CD4-positive, alpha-beta T cell (primary cell): ENCODE measurements around the gene GDPD4. TPM values are rescaled to one million over a fixed set of nuclear protein-coding genes. Genes with fewer than 3 reads are reported as not detected.

ENCODE experiments used
- ATAC-seq: fragments of 200-7000 bp; cut with Tn5 transposase; one replicate; pipeline ENCODE4 v1.10.0; 2022; ENCODE audit warnings: mild to moderate bottlenecking; ENCODE audit not compliant: poor library complexity
- CTCF ChIA-PET: fragments of 350-600 bp; sonication (Branson Sonifier 250); formaldehyde crosslinking; loops from one replicate; lab custom pipeline; 2021; ENCODE audit warnings: antibody characterized with exemption, inconsistent platforms; lab: Charles Lee
- POLR2A ChIA-PET: fragments of 350-600 bp; sonication (Branson Sonifier 250); formaldehyde crosslinking; loops from one replicate; lab custom pipeline; 2021; ENCODE audit warnings: antibody characterized with exemption, inconsistent platforms; lab: Charles Lee
- DNase-seq, 14 experiments: peaks; one replicate each; pipeline ENCODE4 v3.0.0-alpha.2; 2013 to 2020; ENCODE audit warnings: mixed read lengths in 2 of 14
- H3K27ac ChIP-seq, 2 donors: one replicate each; pipeline versions ENCODE4 v1.5.1 to v1.7.0; 2013; ENCODE audit warnings: low read length in 2 of 2, low read depth in 1 of 2, mild to moderate bottlenecking in 1 of 2
- H3K27me3 ChIP-seq, 2 experiments: 1 replicate in 1 of 2; 2 replicates in 1 of 2; pipeline versions ENCODE4 v1.6.1 to v1.7.0; 2013; ENCODE audit warnings: low read length in 2 of 2, control low read depth in 1 of 2, mild to moderate bottlenecking in 1 of 2, moderate library complexity in 1 of 2; ENCODE audit not compliant: insufficient read depth in 2 of 2, control insufficient read depth in 1 of 2
- H3K36me3 ChIP-seq: one replicate; pipeline ENCODE4 v1.6.1; 2013; ENCODE audit warnings: low read length, control low read depth; ENCODE audit not compliant: insufficient read depth
- H3K4me1 ChIP-seq: one replicate; pipeline ENCODE4 v1.6.1; 2013; ENCODE audit warnings: low read length, control low read depth; ENCODE audit not compliant: insufficient read depth
- H3K4me3 ChIP-seq: one replicate; pipeline ENCODE4 v1.5.1; 2013; ENCODE audit warnings: mild to moderate bottlenecking, low read length, moderate library complexity
- H3K9me3 ChIP-seq, 2 experiments: 1 replicate in 1 of 2; 2 replicates in 1 of 2; pipeline versions ENCODE4 v1.6.1 to v1.7.0; 2013; ENCODE audit warnings: low read length in 2 of 2, mild to moderate bottlenecking in 2 of 2, control low read depth in 1 of 2, moderate library complexity in 1 of 2; ENCODE audit not compliant: control insufficient read depth in 1 of 2, insufficient read depth in 1 of 2
- H3K27ac Mint-ChIP-seq: one replicate; pipeline ENCODE4 v1.8.0; 2020; ENCODE audit warnings: mixed read lengths
- H3K27me3 Mint-ChIP-seq: one replicate; pipeline ENCODE4 v1.8.0; 2021; ENCODE audit warnings: mixed read lengths
- H3K36me3 Mint-ChIP-seq: one replicate; pipeline ENCODE4 v1.8.0; 2021; ENCODE audit warnings: low read depth, mixed read lengths
- H3K4me1 Mint-ChIP-seq: one replicate; pipeline ENCODE4 v1.8.0; 2021; ENCODE audit warnings: low read depth, mixed read lengths
- H3K4me3 Mint-ChIP-seq: one replicate; pipeline ENCODE4 v1.8.0; 2020; ENCODE audit warnings: mild to moderate bottlenecking, mixed read lengths
- H3K9me3 Mint-ChIP-seq: one replicate; pipeline ENCODE4 v1.8.0; 2020; ENCODE audit warnings: mixed read lengths
- intact Hi-C, 2 experiments: fragments of 100-400 bp; cut with DNase I in 1 of 2; cut with micrococcal nuclease in 1 of 2; formaldehyde crosslinking; loops; one replicate each; pipeline versions ENCODE4 v1.15.1 to v1.9.0; 2023 to 2025; cut with DNase I, micrococcal nuclease
- total RNA-seq, 174 experiments: library from RNA in 2 of 174; stranded (reverse) in 2 of 174; gene quantifications; one replicate each; pipeline ENCODE4 v1.2.3 and lab custom pipeline; 2021 to 2026
- TF ChIP-seq, protein P1 (sequence below): fragments of 200-600 bp; IDR thresholded peaks from one replicate; pipeline ENCODE4 v1.8.0; 2022; ENCODE audit warnings: antibody characterized with exemption, mild to moderate bottlenecking

GDPD4 gene
- total RNA-seq, 2 experiments from 2014 or later = not detected

DNA sequence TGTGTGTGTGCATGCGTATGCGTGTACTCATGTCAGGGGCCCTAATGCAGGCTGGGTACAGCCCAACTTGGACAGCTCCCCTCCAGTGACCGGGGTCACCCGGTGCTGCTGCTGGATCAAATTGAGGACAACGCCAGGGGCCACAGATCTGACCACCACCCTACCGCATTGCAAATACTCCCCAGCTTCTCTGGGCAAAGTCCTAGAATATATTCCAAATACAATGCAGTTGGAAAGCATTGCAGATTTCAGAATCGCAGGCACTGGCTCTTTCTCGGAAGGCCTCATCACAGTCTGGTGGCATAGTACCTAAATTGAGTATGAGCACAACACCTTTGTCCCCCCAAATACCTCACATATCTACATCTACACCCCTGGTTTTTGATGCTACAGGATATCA is 130.2 kb downstream of the GDPD4 start:
- CTCF ChIA-PET = no interaction called here

DNA sequence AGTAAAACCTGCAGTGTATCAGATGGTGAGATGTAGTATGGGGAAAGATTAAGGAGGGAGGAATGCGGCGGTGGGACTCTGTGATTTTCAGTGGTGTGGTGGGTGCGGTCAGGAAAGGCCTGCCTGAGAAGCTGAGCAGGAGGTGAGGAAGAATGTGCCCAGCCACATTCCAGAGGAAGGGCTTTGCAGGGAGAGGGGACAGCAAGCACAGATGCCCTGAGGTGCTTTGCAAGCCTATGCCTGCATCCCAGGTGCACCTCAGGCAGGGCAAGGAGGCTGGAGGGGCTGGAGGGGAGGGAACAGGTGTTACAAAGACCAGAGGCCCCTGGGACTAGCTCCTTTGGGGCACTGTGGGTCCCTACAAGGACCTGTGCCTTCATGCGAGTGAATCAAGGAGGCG is 131.4 kb downstream of the GDPD4 start:
- Histone ChIP-seq H3K4me1 (no peaks in the 10 kb centered on the region), H3K4me3 (no peak overlapping the region), H3K36me3 (no peaks in the 10 kb centered on the region), H3K9me3 (no peaks in the 10 kb centered on the region), H3K27me3 (no peaks in the 10 kb centered on the region), H3K27ac (no peak overlapping the region)
- ATAC-seq (no peak), DNase-seq (no peak)
- POLR2A ChIA-PET = no interaction called here
- no peaks in the 10 kb centered on the region for H3K4me1 Mint-ChIP-seq
- CTCF ChIA-PET = no interaction called here
- H3K27ac Mint-ChIP-seq = no peak overlapping the region
- no peaks in the 10 kb centered on the region for H3K36me3 Mint-ChIP-seq
- H3K27me3 Mint-ChIP-seq = no peaks in the 10 kb centered on the region
- intact Hi-C loops = no loop called here
- no peaks in the 10 kb centered on the region for H3K9me3 Mint-ChIP-seq
- TF ChIP-seq, protein P1, sequence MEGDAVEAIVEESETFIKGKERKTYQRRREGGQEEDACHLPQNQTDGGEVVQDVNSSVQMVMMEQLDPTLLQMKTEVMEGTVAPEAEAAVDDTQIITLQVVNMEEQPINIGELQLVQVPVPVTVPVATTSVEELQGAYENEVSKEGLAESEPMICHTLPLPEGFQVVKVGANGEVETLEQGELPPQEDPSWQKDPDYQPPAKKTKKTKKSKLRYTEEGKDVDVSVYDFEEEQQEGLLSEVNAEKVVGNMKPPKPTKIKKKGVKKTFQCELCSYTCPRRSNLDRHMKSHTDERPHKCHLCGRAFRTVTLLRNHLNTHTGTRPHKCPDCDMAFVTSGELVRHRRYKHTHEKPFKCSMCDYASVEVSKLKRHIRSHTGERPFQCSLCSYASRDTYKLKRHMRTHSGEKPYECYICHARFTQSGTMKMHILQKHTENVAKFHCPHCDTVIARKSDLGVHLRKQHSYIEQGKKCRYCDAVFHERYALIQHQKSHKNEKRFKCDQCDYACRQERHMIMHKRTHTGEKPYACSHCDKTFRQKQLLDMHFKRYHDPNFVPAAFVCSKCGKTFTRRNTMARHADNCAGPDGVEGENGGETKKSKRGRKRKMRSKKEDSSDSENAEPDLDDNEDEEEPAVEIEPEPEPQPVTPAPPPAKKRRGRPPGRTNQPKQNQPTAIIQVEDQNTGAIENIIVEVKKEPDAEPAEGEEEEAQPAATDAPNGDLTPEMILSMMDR = no peak
- no peak overlapping the region for H3K4me3 Mint-ChIP-seq

More for the DNA sequence above, 130.2 kb downstream of the GDPD4 start:
- Histone ChIP-seq H3K27ac (no peak overlapping the region), H3K36me3 (no peaks in the 10 kb centered on the region), H3K9me3 (no peaks in the 10 kb centered on the region), H3K4me1 (peaks cover 6% of the 10 kb centered on the region), H3K4me3 (no peak overlapping the region), H3K27me3 (no peaks in the 10 kb centered on the region)
- Mint-ChIP-seq H3K9me3 (no peaks in the 10 kb centered on the region), H3K36me3 (no peaks in the 10 kb centered on the region), H3K27ac (no peak overlapping the region), H3K27me3 (no peaks in the 10 kb centered on the region), H3K4me1 (no peaks in the 10 kb centered on the region), H3K4me3 (no peak overlapping the region)
- ATAC-seq = no peak
- POLR2A ChIA-PET = no interaction called here
- TF ChIP-seq, protein P1 = no peak
- no peak for DNase-seq
- intact Hi-C loops = no loop called here

DNA sequence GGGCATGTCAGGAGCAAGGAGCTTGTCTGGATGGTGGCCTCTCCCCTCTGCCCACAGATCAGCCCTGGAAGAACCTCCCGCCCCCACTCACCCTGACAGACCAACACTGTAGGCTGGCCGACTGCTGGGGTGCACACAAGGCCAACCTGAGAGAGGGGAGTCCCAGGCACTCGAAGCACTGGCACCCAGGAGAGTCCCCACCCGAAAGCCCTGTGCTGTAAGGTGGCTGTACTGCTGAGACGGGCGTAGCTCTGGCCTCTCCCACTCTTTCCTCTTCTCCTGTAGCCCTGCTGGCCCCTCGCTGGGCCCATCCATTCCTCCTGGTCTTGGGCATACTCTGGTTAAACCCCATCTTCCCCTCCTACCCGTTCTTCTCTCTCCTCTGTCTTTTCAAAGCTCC is 133.7 kb downstream of the GDPD4 start:
- Histone ChIP-seq H3K4me1 (no peaks in the 10 kb centered on the region), H3K27me3 (no peaks in the 10 kb centered on the region), H3K9me3 (no peaks in the 10 kb centered on the region), H3K4me3 (no peak overlapping the region), H3K27ac (no peak overlapping the region), H3K36me3 (no peaks in the 10 kb centered on the region)
- TF ChIP-seq, protein P1 = no peak
- ChIA-PET CTCF (no interaction called here), POLR2A (no interaction called here)
- Mint-ChIP-seq H3K27me3 (no peaks in the 10 kb centered on the region), H3K4me3 (no peak overlapping the region), H3K27ac (no peak overlapping the region), H3K4me1 (no peaks in the 10 kb centered on the region), H3K36me3 (no peaks in the 10 kb centered on the region), H3K9me3 (no peaks in the 10 kb centered on the region)
- DNase-seq (no peak), ATAC-seq (no peak)
- intact Hi-C loops = no loop called here
